GM18520 (cell line): ENCODE results near the gene COX6A1.
"Not testable (repeated sequence)": the region's sequence is repeated elsewhere in the genome, so short reads cannot be mapped to it uniquely, and the experiment has no call there.

ENCODE experiments used
- ATAC-seq: cut with Tn5 transposase; IDR thresholded peaks from one replicate; pipeline ENCODE4 v1.9.1; 2021; ENCODE audit not compliant: unreplicated experiment

Gene COX6A1

GRCh38 chr12:120466560-120467315 is 28.8 kb downstream of the COX6A1 start:
- no peak for ATAC-seq

GRCh38 chr12:120467439-120467838 is 29.5 kb downstream of the COX6A1 start:
- ATAC-seq, result no peak

- ATAC-seq, result no peak
Observed at GRCh38 chr12:120468325-120468820, 30.5 kb downstream of the COX6A1 start.

- ATAC-seq, result no peak
Observed at GRCh38 chr12:120468821-120469449, 31.0 kb downstream of the COX6A1 start.

- peak; percentile 85 for ATAC-seq
Observed at GRCh38 chr12:120469450-120470149, 31.7 kb downstream of the COX6A1 start, which contains the start of gene SRSF9. TSS of gene SRSF9 (minus strand) at chr12:120469748. CDS start at chr12:120469609, 139 bp downstream.

GRCh38 chr12:120470150-120470784 is 32.4 kb downstream of the COX6A1 start:
- no peak for ATAC-seq

GRCh38 chr12:120472521-120472920 is 34.6 kb downstream of the COX6A1 start:
- ATAC-seq, result no peak

GRCh38 chr12:120473807-120474615 is 36.1 kb downstream of the COX6A1 start:
- no peak for ATAC-seq

GRCh38 chr12:120474616-120474960 is 36.7 kb downstream of the COX6A1 start:
- ATAC-seq, result no peak

- no peak for ATAC-seq
Observed at GRCh38 chr12:120475643-120476042, 37.7 kb downstream of the COX6A1 start.

- ATAC-seq, result no peak
Observed at GRCh38 chr12:120479458-120479857, 41.5 kb downstream of the COX6A1 start.

GRCh38 chr12:120480211-120480610 is 42.3 kb downstream of the COX6A1 start:
- ATAC-seq, result no peak

- ATAC-seq, result no peak
Observed at GRCh38 chr12:120481022-120481767, 43.3 kb downstream of the COX6A1 start.

- ATAC-seq, result no peak
Observed at GRCh38 chr12:120483621-120484020, 45.7 kb downstream of the COX6A1 start.

- no peak for ATAC-seq
Observed at GRCh38 chr12:120485961-120486881, 48.3 kb downstream of the COX6A1 start.

- not testable (repeated sequence) for ATAC-seq
Observed at GRCh38 chr12:120487552-120487951, 49.6 kb downstream of the COX6A1 start.

- ATAC-seq, result no peak
Observed at GRCh38 chr12:120488057-120488640, 50.2 kb downstream of the COX6A1 start.

- ATAC-seq, result no peak
Observed at GRCh38 chr12:120489018-120489417, 51.1 kb downstream of the COX6A1 start.
